ENCODE data around the gene ARHGEF6.

Gene ARHGEF6

GRCh38 chrX:136789856-136790255, 9.1 kb upstream of the ARHGEF6 start:
- Histone ChIP-seq H3K4me3 (ENCODE audit: severe bottlenecking) (no peak overlapping the region), H3K4me1 (ENCODE audit: insufficient read depth, poor library complexity, severe bottlenecking) (no peaks in the 10 kb centered on the region), H3K9me3 (ENCODE audit: severe bottlenecking) (no peaks in the 10 kb centered on the region), H3K27me3 (ENCODE audit: insufficient read depth, poor library complexity, severe bottlenecking) (no peaks in the 10 kb centered on the region), H3K27ac (ENCODE audit: poor library complexity, severe bottlenecking) (no peak overlapping the region), H3K36me3 (ENCODE audit: low read depth) (no peaks in the 10 kb centered on the region)
- DNase-seq (ENCODE audit: low spot score): no peak
- TF ChIP-seq, protein P1, sequence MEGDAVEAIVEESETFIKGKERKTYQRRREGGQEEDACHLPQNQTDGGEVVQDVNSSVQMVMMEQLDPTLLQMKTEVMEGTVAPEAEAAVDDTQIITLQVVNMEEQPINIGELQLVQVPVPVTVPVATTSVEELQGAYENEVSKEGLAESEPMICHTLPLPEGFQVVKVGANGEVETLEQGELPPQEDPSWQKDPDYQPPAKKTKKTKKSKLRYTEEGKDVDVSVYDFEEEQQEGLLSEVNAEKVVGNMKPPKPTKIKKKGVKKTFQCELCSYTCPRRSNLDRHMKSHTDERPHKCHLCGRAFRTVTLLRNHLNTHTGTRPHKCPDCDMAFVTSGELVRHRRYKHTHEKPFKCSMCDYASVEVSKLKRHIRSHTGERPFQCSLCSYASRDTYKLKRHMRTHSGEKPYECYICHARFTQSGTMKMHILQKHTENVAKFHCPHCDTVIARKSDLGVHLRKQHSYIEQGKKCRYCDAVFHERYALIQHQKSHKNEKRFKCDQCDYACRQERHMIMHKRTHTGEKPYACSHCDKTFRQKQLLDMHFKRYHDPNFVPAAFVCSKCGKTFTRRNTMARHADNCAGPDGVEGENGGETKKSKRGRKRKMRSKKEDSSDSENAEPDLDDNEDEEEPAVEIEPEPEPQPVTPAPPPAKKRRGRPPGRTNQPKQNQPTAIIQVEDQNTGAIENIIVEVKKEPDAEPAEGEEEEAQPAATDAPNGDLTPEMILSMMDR (IDR thresholded peaks at IDR 0.05; ENCODE audit: poor library complexity, severe bottlenecking): no peak
- no peak for ATAC-seq (ENCODE audit: low read depth)

- Histone ChIP-seq H3K4me3 (ENCODE audit: severe bottlenecking) (no peak overlapping the region), H3K4me1 (ENCODE audit: insufficient read depth, poor library complexity, severe bottlenecking) (no peaks in the 10 kb centered on the region), H3K27me3 (ENCODE audit: insufficient read depth, poor library complexity, severe bottlenecking) (no peaks in the 10 kb centered on the region), H3K9me3 (ENCODE audit: severe bottlenecking) (no peaks in the 10 kb centered on the region), H3K27ac (ENCODE audit: poor library complexity, severe bottlenecking) (no peak overlapping the region), H3K36me3 (ENCODE audit: low read depth) (no peaks in the 10 kb centered on the region)
- ATAC-seq (ENCODE audit: low read depth): no peak
- no peak for DNase-seq (ENCODE audit: low spot score)
- TF ChIP-seq, protein P1 (IDR thresholded peaks at IDR 0.05; ENCODE audit: poor library complexity, severe bottlenecking): no peak
These were observed 3.5 kb upstream of the ARHGEF6 start for GRCh38 chrX:136784231-136784630.

DNA sequence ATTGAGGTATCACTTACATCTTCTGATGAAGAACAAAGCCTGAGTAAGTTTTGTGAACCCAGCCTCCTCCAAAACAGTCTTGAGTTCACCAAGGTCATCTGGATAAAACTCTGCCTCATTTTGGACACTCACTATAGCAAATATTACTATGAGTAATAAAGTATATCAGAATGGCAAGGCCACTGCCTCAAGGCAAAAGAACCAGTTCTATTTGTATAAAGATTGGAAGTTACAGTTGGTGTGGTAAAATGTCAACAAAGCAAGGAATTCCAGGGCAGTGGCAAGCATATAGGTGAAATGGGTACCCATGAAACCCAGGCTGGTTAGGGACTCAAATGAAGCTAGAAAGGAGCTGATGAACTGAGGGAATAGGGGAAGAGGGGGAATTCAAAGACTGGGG, 2.4 kb upstream of the ARHGEF6 start:
- TF ChIP-seq, protein P1 (IDR thresholded peaks at IDR 0.05; ENCODE audit: poor library complexity, severe bottlenecking): no peak
- H3K27me3 ChIP-seq (ENCODE audit: insufficient read depth, poor library complexity, severe bottlenecking): no peaks in the 10 kb centered on the region
- no peak for ATAC-seq (ENCODE audit: low read depth)
- H3K9me3 ChIP-seq (ENCODE audit: severe bottlenecking): no peaks in the 10 kb centered on the region
- DNase-seq (ENCODE audit: low spot score): no peak
- H3K4me3 ChIP-seq (ENCODE audit: severe bottlenecking): no peak overlapping the region
- H3K4me1 ChIP-seq (ENCODE audit: insufficient read depth, poor library complexity, severe bottlenecking): no peaks in the 10 kb centered on the region
- no peaks in the 10 kb centered on the region for H3K36me3 ChIP-seq (ENCODE audit: low read depth)
- no peak overlapping the region for H3K27ac ChIP-seq (ENCODE audit: poor library complexity, severe bottlenecking)

DNA sequence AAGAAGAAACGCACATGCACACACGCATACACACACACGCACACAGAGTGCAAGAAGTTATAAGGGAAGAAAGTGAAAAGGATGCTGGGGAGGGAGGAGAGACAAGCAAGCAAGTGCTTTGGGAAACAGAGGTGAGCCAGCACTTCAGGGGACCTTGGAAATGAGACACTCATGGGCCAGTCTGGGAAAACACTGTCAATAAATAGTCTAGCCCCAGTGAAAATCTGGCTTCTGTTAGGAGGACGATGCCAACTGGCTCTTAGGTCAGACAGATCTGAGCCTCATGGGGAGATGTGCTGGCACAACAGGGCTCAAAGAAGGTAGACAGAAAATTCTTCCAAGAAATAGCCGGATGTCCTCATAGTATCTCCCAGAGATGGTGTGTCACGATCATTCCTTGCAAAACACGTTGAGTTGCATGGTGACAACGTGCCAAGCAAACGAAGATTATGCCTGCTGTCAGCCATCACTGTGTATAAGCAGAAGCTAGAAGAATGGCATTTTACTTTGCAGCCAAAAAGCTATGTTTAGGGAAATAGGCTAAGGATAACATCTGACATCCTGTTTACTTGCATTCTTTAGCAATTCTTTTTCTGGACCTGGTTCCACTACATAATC, 557 bp upstream of the ARHGEF6 start:
- TF ChIP-seq, protein P1 (IDR thresholded peaks at IDR 0.05; ENCODE audit: poor library complexity, severe bottlenecking): no peak
- no peak overlapping the region for H3K27ac ChIP-seq (ENCODE audit: poor library complexity, severe bottlenecking)
- H3K4me1 ChIP-seq (ENCODE audit: insufficient read depth, poor library complexity, severe bottlenecking): no peaks in the 10 kb centered on the region
- ATAC-seq (ENCODE audit: low read depth) (no peak), DNase-seq (ENCODE audit: low spot score) (no peak)
- H3K9me3 ChIP-seq (ENCODE audit: severe bottlenecking): no peaks in the 10 kb centered on the region
- H3K36me3 ChIP-seq (ENCODE audit: low read depth): no peaks in the 10 kb centered on the region
- H3K27me3 ChIP-seq (ENCODE audit: insufficient read depth, poor library complexity, severe bottlenecking): no peaks in the 10 kb centered on the region
- no peak overlapping the region for H3K4me3 ChIP-seq (ENCODE audit: severe bottlenecking)

DNA sequence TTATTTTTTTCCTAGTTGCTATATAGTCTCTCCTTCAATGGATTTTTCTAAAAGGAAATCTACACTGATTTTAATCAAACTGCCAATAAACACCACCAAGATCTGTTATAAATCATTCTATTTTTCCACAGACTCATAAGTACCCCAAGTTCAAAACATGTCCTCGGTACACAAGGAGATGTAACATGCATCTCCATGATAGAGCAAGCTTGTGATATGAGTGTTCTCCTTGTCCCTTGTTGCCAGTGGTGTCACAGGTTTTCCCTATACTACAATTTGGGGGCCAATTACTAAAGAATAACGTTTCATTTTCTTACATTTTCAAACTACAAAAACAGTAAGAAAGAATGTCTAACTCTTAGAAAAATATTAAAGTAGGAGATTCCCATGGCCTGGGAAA, 491 bp downstream of the ARHGEF6 start:
- H3K27me3 ChIP-seq (ENCODE audit: insufficient read depth, poor library complexity, severe bottlenecking): no peaks in the 10 kb centered on the region
- TF ChIP-seq, protein P1 (IDR thresholded peaks at IDR 0.05; ENCODE audit: poor library complexity, severe bottlenecking): no peak
- H3K27ac ChIP-seq (ENCODE audit: poor library complexity, severe bottlenecking): no peak overlapping the region
- DNase-seq (ENCODE audit: low spot score) (no peak), ATAC-seq (ENCODE audit: low read depth) (no peak)
- H3K4me1 ChIP-seq (ENCODE audit: insufficient read depth, poor library complexity, severe bottlenecking): no peaks in the 10 kb centered on the region
- no peak overlapping the region for H3K4me3 ChIP-seq (ENCODE audit: severe bottlenecking)
- H3K36me3 ChIP-seq (ENCODE audit: low read depth): no peaks in the 10 kb centered on the region
- H3K9me3 ChIP-seq (ENCODE audit: severe bottlenecking): no peaks in the 10 kb centered on the region
